ENCODE results near the gene GPR137C.

- TF ChIP-seq, protein P1, sequence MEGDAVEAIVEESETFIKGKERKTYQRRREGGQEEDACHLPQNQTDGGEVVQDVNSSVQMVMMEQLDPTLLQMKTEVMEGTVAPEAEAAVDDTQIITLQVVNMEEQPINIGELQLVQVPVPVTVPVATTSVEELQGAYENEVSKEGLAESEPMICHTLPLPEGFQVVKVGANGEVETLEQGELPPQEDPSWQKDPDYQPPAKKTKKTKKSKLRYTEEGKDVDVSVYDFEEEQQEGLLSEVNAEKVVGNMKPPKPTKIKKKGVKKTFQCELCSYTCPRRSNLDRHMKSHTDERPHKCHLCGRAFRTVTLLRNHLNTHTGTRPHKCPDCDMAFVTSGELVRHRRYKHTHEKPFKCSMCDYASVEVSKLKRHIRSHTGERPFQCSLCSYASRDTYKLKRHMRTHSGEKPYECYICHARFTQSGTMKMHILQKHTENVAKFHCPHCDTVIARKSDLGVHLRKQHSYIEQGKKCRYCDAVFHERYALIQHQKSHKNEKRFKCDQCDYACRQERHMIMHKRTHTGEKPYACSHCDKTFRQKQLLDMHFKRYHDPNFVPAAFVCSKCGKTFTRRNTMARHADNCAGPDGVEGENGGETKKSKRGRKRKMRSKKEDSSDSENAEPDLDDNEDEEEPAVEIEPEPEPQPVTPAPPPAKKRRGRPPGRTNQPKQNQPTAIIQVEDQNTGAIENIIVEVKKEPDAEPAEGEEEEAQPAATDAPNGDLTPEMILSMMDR (conservative IDR thresholded peaks at IDR 0.05): no peak
- TF ChIP-seq ZFX (IDR thresholded peaks at IDR 0.05): no peak
Measured at GRCh38 chr14:52522033-52522432, 30.6 kb upstream of the GPR137C start.

Measured in C4-2B (cell line).